Measurements from ENCODE around the gene TSPOAP1. TPM values are rescaled to one million over a fixed set of nuclear protein-coding genes. Genes with fewer than 3 reads are reported as not detected.

The TSPOAP1 gene, protein sequence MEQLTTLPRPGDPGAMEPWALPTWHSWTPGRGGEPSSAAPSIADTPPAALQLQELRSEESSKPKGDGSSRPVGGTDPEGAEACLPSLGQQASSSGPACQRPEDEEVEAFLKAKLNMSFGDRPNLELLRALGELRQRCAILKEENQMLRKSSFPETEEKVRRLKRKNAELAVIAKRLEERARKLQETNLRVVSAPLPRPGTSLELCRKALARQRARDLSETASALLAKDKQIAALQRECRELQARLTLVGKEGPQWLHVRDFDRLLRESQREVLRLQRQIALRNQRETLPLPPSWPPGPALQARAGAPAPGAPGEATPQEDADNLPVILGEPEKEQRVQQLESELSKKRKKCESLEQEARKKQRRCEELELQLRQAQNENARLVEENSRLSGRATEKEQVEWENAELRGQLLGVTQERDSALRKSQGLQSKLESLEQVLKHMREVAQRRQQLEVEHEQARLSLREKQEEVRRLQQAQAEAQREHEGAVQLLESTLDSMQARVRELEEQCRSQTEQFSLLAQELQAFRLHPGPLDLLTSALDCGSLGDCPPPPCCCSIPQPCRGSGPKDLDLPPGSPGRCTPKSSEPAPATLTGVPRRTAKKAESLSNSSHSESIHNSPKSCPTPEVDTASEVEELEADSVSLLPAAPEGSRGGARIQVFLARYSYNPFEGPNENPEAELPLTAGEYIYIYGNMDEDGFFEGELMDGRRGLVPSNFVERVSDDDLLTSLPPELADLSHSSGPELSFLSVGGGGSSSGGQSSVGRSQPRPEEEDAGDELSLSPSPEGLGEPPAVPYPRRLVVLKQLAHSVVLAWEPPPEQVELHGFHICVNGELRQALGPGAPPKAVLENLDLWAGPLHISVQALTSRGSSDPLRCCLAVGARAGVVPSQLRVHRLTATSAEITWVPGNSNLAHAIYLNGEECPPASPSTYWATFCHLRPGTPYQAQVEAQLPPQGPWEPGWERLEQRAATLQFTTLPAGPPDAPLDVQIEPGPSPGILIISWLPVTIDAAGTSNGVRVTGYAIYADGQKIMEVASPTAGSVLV (N-terminal part only)
- 10 to 100 TPM; 22.6 to 26.3 TPM for total RNA-seq

DNA sequence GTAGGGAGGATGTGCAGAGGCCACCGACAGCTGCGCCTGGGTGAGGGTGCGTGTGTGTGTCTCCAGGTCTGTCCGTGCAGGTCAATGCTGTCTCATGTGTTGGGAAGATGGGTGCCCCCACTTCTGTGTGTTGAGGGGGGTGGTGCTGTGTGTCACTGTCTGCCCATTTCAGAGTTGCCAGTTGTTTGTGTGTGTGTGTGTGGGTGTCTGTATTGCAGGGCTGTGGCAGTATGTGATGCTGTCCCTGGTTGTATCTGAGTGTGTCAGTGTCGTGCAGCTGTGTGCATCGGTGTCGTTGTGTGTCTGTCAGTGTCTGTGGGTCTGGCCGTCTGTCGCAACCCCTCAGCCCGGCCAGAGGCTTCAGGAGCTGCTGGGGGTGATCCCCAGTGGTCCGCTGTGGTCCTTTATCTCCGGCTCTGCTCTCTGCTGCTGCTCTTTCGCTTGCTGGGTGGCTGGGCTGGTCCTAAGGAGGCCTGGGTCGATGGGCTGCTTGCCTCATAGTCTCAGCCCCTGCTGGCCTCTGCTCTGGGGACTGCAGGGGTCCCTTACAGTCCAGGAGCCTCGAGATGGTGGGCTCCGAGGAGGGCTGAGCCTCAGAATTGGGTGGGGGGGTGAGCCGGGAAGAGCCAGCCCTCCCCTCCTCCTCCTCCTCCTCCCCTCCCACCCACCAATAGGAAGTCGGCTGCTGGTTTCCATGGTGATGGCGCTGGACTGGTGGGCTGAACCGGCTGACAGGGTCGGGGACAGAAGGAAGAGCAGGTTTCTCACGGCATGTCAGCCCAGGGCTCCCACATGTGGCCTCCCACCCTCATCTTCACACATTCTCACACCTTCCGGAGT is at the start of gene TSPOAP1:
Gene TSPOAP1, minus strand, starts transcription at position 601 of the 840 bp plus-strand sequence. CDS start 875 bp downstream, outside the sequence.
- TF ChIP-seq, protein P1, sequence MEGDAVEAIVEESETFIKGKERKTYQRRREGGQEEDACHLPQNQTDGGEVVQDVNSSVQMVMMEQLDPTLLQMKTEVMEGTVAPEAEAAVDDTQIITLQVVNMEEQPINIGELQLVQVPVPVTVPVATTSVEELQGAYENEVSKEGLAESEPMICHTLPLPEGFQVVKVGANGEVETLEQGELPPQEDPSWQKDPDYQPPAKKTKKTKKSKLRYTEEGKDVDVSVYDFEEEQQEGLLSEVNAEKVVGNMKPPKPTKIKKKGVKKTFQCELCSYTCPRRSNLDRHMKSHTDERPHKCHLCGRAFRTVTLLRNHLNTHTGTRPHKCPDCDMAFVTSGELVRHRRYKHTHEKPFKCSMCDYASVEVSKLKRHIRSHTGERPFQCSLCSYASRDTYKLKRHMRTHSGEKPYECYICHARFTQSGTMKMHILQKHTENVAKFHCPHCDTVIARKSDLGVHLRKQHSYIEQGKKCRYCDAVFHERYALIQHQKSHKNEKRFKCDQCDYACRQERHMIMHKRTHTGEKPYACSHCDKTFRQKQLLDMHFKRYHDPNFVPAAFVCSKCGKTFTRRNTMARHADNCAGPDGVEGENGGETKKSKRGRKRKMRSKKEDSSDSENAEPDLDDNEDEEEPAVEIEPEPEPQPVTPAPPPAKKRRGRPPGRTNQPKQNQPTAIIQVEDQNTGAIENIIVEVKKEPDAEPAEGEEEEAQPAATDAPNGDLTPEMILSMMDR (IDR thresholded peaks at IDR 0.05), result no peak
- no peaks in the 10 kb centered on the region for H3K9me3 ChIP-seq
- no peaks in the 10 kb centered on the region for H3K27me3 ChIP-seq (replicated peaks; ENCODE audit: insufficient read depth)
- peak within 1 kb of the TSS; percentile 33 for H3K4me3 ChIP-seq
- H3K4me1 ChIP-seq (ENCODE audit: control insufficient read depth in 1 of 2, low read depth in 2 of 2), result peaks cover 6 to 19% of the 10 kb centered on the region in 2 donors
- H3K36me3 ChIP-seq, result no peaks in the 10 kb centered on the region
- DNase-seq (ENCODE audit: low spot score) (no peak), ATAC-seq (ENCODE audit: insufficient number of reproducible peaks, low FRiP score, low read depth) (no peak)
- H3K27ac ChIP-seq, result no peak within 1 kb of the TSS

- H3K4me1 ChIP-seq (ENCODE audit: control insufficient read depth in 1 of 2, low read depth in 2 of 2), result no peaks in the 10 kb centered on the region
- TF ChIP-seq, protein P1 (IDR thresholded peaks at IDR 0.05), result no peak
- no peaks in the 10 kb centered on the region for H3K27me3 ChIP-seq (replicated peaks; ENCODE audit: insufficient read depth)
- no peak overlapping the region for H3K4me3 ChIP-seq
- no peaks in the 10 kb centered on the region for H3K36me3 ChIP-seq
- no peaks in the 10 kb centered on the region for H3K9me3 ChIP-seq
- no peak for DNase-seq (ENCODE audit: low spot score)
- no peak overlapping the region for H3K27ac ChIP-seq
- no peak for ATAC-seq (ENCODE audit: insufficient number of reproducible peaks, low FRiP score, low read depth)
These were observed 49.1 kb upstream of the TSPOAP1 start for GRCh38 chr17:58377661-58378060.

- H3K27ac ChIP-seq, result no peak overlapping the region
- no peak for ATAC-seq (ENCODE audit: insufficient number of reproducible peaks, low FRiP score, low read depth)
- DNase-seq (ENCODE audit: low spot score), result no peak
- H3K4me1 ChIP-seq (ENCODE audit: control insufficient read depth in 1 of 2, low read depth in 2 of 2), result no peaks in the 10 kb centered on the region
- H3K36me3 ChIP-seq, result no peaks in the 10 kb centered on the region
- TF ChIP-seq, protein P1 (IDR thresholded peaks at IDR 0.05), result no peak
- no peaks in the 10 kb centered on the region for H3K27me3 ChIP-seq (replicated peaks; ENCODE audit: insufficient read depth)
- H3K4me3 ChIP-seq, result no peak overlapping the region
- H3K9me3 ChIP-seq, result no peaks in the 10 kb centered on the region
These were observed 48.6 kb upstream of the TSPOAP1 start for GRCh38 chr17:58377093-58377601.

GRCh38 chr17:58376472-58377000 is 47.9 kb upstream of the TSPOAP1 start:
- no peaks in the 10 kb centered on the region for H3K9me3 ChIP-seq
- ATAC-seq (ENCODE audit: insufficient number of reproducible peaks, low FRiP score, low read depth), result no peak
- H3K36me3 ChIP-seq, result no peaks in the 10 kb centered on the region
- TF ChIP-seq, protein P1 (IDR thresholded peaks at IDR 0.05), result no peak
- no peak for DNase-seq (ENCODE audit: low spot score)
- H3K4me1 ChIP-seq (ENCODE audit: control insufficient read depth in 1 of 2, low read depth in 2 of 2), result no peaks in the 10 kb centered on the region
- no peak overlapping the region for H3K4me3 ChIP-seq
- no peak overlapping the region for H3K27ac ChIP-seq
- H3K27me3 ChIP-seq (replicated peaks; ENCODE audit: insufficient read depth), result no peaks in the 10 kb centered on the region
